OCI-LY7 (cell line): ENCODE results near the gene SERP2. TPM values are rescaled to one million over a fixed set of nuclear protein-coding genes. Genes with fewer than 3 reads are reported as not detected.

Source experiments
- BruUV-seq: library from RNA; stranded (reverse); fragments of 400-500 nt; replicated peaks from 2 replicates; lab custom pipeline; 2021; lab: Mats Ljungman, UMichigan
- CTCF ChIA-PET: fragments of 300-600 bp; sonication (Branson Sonifier 250); formaldehyde crosslinking; loops from one replicate; lab custom pipeline; 2022; ENCODE audit warnings: antibody characterized with exemption; ENCODE audit not compliant: unreplicated experiment; lab: Charles Lee
- POLR2A ChIA-PET: fragments of 300-600 bp; sonication (Branson Sonifier 250); formaldehyde crosslinking; loops from one replicate; lab custom pipeline; 2022; ENCODE audit warnings: antibody characterized with exemption; lab: Charles Lee
- DNase-seq: peaks from one replicate; pipeline ENCODE4 v3.0.0-alpha.2; 2015; ENCODE audit warnings: low spot score
- H2AFZ ChIP-seq: fragments of 200-600 bp; sonication (generic), shearing (Covaris generic); 2 replicates; pipeline ENCODE4 v1.6.1; 2014; ENCODE audit warnings: mild to moderate bottlenecking, antibody characterized with exemption, low read length, moderate library complexity
- H3K27ac ChIP-seq: fragments of 200-600 bp; sonication (generic); 2 replicates; pipeline ENCODE4 v1.5.1; 2014; ENCODE audit warnings: mixed run types, low read depth, mild to moderate bottlenecking, moderate library complexity, low read length, inconsistent platforms; ENCODE audit not compliant: poor library complexity, severe bottlenecking
- H3K36me3 ChIP-seq: fragments of 200-600 bp; sonication (generic); 2 replicates; pipeline ENCODE4 v1.6.1; 2014; ENCODE audit warnings: mild to moderate bottlenecking, antibody characterized with exemption, low read length, moderate library complexity, mixed read lengths; ENCODE audit not compliant: insufficient read depth
- H3K4me1 ChIP-seq: fragments of 200-600 bp; sonication (generic); 2 replicates; pipeline ENCODE4 v1.5.1; 2014; ENCODE audit warnings: mild to moderate bottlenecking, low read length; ENCODE audit not compliant: insufficient read depth, poor library complexity, severe bottlenecking
- H3K4me2 ChIP-seq: fragments of 200-600 bp; sonication (generic); 2 replicates; pipeline ENCODE4 v1.6.1; 2014; ENCODE audit warnings: mild to moderate bottlenecking, low read length
- H3K4me3 ChIP-seq: fragments of 200-600 bp; sonication (generic); 2 replicates; pipeline ENCODE4 v1.5.1; 2014; ENCODE audit warnings: mild to moderate bottlenecking, low read depth, low read length; ENCODE audit not compliant: poor library complexity, severe bottlenecking
- H3K79me2 ChIP-seq: fragments of 200-600 bp; sonication (generic); 2 replicates; pipeline ENCODE4 v1.6.1; 2016; ENCODE audit warnings: low read depth, mild to moderate bottlenecking, low read length, moderate library complexity, mixed read lengths; ENCODE audit not compliant: insufficient read depth
- H3K9me2 ChIP-seq: fragments of 200-600 bp; sonication (generic); 2 replicates; pipeline ENCODE4 v1.6.1; 2016; ENCODE audit warnings: mild to moderate bottlenecking, low read length, mixed read lengths; ENCODE audit not compliant: insufficient read depth
- H3K9me3 ChIP-seq: fragments of 200-600 bp; sonication (generic); 2 replicates; pipeline ENCODE4 v1.6.1; 2014; ENCODE audit warnings: mild to moderate bottlenecking, mixed run types, low read length, mixed read lengths
- H4K20me1 ChIP-seq: fragments of 200-600 bp; sonication (generic); 2 replicates; pipeline ENCODE4 v1.6.1; 2014; ENCODE audit warnings: mild to moderate bottlenecking, antibody characterized with exemption, low read length, moderate library complexity, mixed read lengths; ENCODE audit not compliant: insufficient read depth
- CTCF ChIP-seq: fragments of 200-600 bp; sonication (generic); conservative IDR thresholded peaks from 2 replicates; pipeline ENCODE4 v1.5.1; 2014; ENCODE audit warnings: mild to moderate bottlenecking, antibody characterized with exemption, low read length, moderate library complexity, mixed read lengths
- EZH2phosphoT487 ChIP-seq: fragments of 200-600 bp; sonication (generic); IDR thresholded peaks from 2 replicates; pipeline ENCODE4 v1.6.1; 2018; ENCODE audit warnings: low read depth, borderline replicate concordance, mild to moderate bottlenecking, mixed run types, antibody characterized with exemption, low read length, moderate library complexity, mixed read lengths
- intact Hi-C: fragments of 100-400 bp; cut with micrococcal nuclease; formaldehyde crosslinking; loops from one replicate; pipeline ENCODE4 v1.10.0; 2022; ENCODE audit not compliant: unreplicated experiment
- total RNA-seq, 2 experiments: library from RNA; depleted of rRNA in 1 of 2; stranded (reverse); fragments of >200 nt in 1 of 2; shearing (Covaris generic) in 1 of 2; gene quantifications; 2 replicates each; pipeline ENCODE4 v1.2.3, GENCODE V29; 2014 to 2022

Gene SERP2
- total RNA-seq, 2 experiments from 2014 or later = not detected

- TF ChIP-seq EZH2phosphoT487 (no peak), CTCF (no peak)
- H3K4me3 ChIP-seq = no peak overlapping the region
- intact Hi-C loops = no loop called here
- no peak overlapping the region for H2AFZ ChIP-seq
- H3K36me3 ChIP-seq = no peaks in the 10 kb centered on the region
- no peaks in the 10 kb centered on the region for H3K9me3 ChIP-seq
- H3K9me2 ChIP-seq = no peaks in the 10 kb centered on the region
- ChIA-PET POLR2A (no interaction called here), CTCF (interaction anchor here (0.6 kb wide), 1 partner anchor 26 kb away, joined by 3 read pairs; no protein-coding TSS in a partner anchor)
- BruUV-seq = no TSS peak
- no peaks in the 10 kb centered on the region for H4K20me1 ChIP-seq
- no peaks in the 10 kb centered on the region for H3K79me2 ChIP-seq
- no peak for DNase-seq
- H3K4me2 ChIP-seq = no peak overlapping the region
- H3K4me1 ChIP-seq = peaks cover 12% of the 10 kb centered on the region
- no peak overlapping the region for H3K27ac ChIP-seq
Observed at GRCh38 chr13:44421853-44422525, 48.4 kb downstream of the SERP2 start.

DNA sequence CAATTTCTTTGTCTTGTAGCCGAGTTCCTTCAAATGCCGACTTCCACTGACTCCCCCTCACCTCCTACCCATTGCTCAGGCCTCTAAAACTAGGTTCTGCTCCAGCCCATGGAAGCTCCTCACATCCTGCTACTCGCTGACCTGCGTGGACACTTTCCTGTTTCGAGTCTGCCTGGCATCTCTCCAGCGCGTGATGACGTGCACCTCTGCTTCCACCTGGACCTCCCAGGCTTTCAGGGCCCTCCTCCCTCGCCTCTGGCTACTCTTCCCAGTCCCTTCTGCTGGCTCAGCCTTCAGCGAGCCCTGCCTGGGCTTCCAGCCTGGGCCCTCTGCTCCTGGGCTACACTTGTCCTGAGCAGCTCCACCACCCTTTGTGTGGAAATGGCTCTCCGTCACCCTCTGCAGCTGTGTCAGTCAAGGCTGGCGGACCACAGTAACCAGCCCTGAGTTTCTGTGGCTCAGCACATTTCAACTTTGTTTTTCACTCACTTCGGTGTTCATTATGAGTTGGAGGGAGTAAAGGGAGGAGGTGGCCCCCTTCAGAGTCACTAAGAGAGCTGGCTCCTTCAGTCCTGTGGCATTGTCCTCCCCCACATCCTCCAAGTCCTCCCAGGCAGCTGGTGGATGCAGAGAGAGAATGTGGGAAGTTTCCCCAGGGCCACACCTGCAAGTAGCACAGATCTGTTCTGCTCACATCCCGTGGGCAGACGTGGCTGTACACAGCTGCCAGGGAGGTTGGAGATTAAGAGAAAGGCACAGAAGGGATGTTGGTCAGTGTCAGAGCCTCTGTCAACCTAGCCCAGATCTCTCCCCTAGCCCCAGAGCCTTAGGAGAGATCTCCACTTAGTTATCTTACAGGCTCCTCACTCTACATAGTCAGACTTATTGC, 49.4 kb downstream of the SERP2 start:
- POLR2A ChIA-PET = no interaction called here
- no peak overlapping the region for H2AFZ ChIP-seq
- no peak for TF ChIP-seq EZH2phosphoT487
- TF ChIP-seq CTCF = no peak
- H3K27ac ChIP-seq = no peak overlapping the region
- H3K9me3 ChIP-seq = no peaks in the 10 kb centered on the region
- H3K4me1 ChIP-seq = peaks cover 5% of the 10 kb centered on the region
- H3K36me3 ChIP-seq = no peaks in the 10 kb centered on the region
- H3K9me2 ChIP-seq = no peaks in the 10 kb centered on the region
- no peak overlapping the region for H3K4me3 ChIP-seq
- no TSS peak for BruUV-seq
- intact Hi-C loops = no loop called here
- no peaks in the 10 kb centered on the region for H3K79me2 ChIP-seq
- no peak for DNase-seq
- no peaks in the 10 kb centered on the region for H4K20me1 ChIP-seq
- CTCF ChIA-PET = no interaction called here
- no peak overlapping the region for H3K4me2 ChIP-seq

DNA sequence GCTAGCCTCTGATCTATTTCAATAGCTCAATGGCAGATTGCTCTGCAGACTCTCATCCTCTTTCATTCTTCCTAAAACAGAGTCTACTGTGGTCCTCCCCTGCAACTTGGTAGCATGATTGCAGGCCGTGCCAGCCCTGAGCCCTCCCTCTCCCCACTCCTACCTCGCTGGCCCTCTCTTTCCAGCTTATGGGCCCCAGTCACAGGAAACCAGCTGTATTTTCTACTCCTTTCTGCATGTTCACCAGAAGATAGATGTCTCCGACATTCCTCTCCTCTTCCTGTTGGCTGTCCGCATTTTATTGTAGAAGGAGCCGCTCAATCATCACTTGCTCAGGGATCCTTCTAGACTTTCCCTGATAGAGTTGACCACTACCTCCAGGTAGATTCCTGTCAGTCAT, 50.2 kb downstream of the SERP2 start:
- Histone ChIP-seq H3K4me3 (no peak overlapping the region), H4K20me1 (no peaks in the 10 kb centered on the region), H3K9me3 (no peaks in the 10 kb centered on the region), H3K4me2 (no peak overlapping the region), H3K79me2 (no peaks in the 10 kb centered on the region), H3K4me1 (no peaks in the 10 kb centered on the region), H3K36me3 (no peaks in the 10 kb centered on the region), H2AFZ (no peak overlapping the region), H3K27ac (no peak overlapping the region), H3K9me2 (no peaks in the 10 kb centered on the region)
- BruUV-seq = no TSS peak
- DNase-seq = no peak
- POLR2A ChIA-PET = no interaction called here
- intact Hi-C loops = no loop called here
- CTCF ChIA-PET = no interaction called here
- no peak for TF ChIP-seq EZH2phosphoT487
